Suppressor macrophage treated with lipopolysaccharide for 4 hours (primary cell): ENCODE measurements around the gene TMEM269.
"Not testable (repeated sequence)": the region's sequence is repeated elsewhere in the genome, so short reads cannot be mapped to it uniquely, and the experiment has no call there.

Experiments used
- DNase-seq: peaks from one replicate; pipeline ENCODE4 v3.0.0-alpha.2; 2020

The TMEM269 gene

DNA sequence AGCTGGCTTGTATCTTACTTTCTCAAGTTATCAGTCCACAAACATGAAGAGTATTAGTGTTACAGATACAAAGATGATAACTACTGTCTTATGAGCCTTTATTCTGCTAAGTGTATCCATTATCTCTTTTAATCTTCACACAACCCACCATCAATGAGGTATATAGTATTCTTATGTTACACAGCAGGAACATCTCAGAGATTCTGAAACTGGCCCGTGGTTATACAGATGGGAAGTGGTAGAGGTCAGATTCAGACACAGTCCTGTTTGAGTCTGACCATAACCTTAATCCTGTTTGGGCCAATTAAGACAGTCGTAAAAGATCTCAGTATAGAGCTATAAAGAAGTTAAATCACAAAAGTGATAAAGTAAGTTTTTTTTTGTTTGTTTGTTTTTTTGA is 5.1 kb upstream of the TMEM269 start:
- DNase-seq, result no peak

DNA sequence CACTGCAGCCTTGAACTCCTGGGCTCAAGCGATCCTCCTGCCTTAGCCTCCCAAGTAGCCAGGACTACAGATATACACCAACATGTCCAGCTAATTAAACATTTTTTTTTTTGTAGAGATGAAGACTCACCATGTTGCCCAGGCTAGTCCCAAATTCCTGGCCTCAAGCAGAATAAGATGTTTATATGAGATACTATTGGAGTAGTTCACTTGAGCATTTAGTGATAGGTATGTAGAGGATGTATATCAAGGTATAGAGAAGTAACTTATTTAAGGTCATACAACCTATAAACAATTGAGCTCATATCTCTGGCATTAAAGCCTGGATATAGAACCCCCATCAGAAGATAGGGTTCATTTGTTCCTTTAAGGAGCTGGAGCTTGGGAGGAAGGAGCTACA is 4.6 kb upstream of the TMEM269 start:
- no peak for DNase-seq

DNA sequence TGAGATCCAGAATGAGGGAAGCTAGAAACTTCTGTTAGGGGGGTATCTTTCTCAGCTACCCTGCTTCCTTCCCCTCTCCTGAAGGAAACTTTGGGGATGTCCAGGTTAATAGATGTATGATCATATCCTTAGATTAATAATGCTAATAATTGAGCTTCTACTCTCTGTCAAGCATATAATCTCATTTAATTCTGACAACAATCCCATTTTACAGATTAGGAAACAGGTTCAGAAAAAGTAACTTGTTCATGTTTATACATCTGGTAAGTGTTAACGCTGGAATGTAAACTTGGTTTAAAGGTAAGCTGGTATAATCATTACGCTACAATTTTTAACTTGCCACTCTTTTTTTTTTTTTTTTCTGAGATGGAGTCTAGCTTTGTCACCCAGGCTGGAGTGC is 1.7 kb upstream of the TMEM269 start:
- no peak for DNase-seq

DNA sequence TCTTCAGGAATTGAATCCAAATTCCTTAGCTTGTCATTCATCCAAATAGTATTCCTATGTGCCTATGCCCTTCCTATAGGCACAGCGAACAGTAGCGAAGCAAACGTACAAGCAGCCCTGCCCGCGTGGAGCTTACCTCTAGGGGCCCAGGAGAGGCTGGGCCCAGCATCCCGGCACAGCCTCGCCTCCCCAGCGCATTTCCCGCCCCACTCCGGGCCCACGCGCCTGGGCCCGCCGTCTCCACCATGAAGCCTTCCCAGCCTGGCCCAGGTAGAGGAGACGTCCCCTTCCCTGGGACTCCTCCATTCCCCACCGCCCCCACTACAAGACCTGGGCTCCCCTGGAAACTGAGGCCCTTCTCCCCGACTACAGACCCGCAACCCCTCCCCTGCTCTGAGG is 245 bp upstream of the TMEM269 start:
- DNase-seq, result no peak

DNA sequence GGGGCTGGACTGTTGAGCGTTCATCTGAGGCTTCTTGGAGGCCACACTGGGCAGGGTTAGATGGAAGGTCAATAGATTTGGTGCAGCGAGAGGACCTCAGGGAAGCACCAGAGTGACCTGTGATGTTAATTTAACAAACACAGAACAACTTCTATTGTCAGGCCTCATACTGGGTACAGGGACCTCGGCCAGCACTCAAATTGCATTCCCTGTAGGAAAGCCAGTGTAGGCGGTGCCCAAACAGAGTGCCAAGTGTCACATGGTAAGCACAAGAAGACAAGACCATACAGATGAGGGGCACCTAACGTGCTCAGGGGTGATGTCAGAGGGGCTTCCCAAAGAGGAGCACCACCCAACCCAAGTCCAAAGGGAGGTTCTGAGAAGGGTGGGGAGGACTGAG is 1.3 kb downstream of the TMEM269 start:
- DNase-seq, result no peak

DNA sequence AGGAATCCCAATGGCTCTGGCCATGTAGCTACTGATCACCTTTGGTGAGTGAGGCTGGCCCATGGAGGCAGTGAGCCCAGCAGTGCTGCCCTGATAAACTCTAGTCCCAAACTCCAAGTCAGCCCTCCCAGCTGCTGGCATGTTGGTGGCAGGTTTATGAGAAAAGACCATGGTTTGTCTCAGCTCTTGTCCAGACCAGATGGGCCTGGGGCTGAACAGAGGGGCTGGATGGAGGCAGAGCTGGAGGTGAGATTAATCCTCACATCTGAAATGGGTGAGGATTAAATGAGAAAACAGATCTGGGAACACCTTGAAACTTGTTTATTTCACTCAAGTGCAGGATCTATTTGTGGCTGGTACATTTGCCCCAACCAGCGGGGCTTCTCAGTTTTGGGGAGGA is 3.2 kb downstream of the TMEM269 start:
- no peak for DNase-seq

DNA sequence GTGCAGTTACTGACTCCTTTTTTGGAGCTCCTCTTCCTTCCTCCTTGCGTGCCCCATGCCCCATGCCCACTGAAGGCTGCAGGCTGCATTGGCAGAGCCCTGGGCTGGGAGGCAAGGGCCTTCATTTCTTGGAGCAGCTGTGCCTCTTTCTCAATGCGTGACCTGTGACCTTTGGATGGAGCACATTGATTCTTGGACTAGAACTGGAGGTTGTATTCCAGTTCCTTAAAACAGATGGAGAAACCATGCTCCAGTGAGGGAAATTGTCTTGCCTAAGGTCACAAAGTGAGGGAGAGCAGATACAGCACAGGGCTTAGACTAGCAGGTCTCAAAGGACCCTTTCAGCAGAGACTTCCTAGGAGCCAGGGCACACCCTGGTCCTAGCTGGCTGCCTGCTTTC is 9.0 kb downstream of the TMEM269 start:
- DNase-seq, result no peak

DNA sequence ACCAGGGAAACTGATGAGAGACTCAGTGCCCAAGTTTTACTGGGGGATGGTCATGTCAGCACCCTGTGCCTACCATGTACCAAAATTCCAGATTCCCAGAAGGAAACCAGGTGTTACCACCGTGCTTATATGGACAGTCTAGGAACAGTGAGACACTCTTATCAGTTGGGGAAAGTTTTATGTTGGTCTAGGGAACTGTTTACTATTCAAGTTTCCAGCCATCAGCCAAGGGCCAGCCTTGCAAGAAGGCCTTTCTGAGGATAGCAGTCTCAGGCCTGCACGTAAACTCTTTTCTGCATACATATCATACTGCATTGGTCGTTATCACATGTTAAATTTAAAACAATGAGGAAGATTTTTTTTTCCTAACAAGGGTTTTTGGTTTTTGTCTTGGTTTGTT is 12.6 kb downstream of the TMEM269 start:
- no peak for DNase-seq

DNA sequence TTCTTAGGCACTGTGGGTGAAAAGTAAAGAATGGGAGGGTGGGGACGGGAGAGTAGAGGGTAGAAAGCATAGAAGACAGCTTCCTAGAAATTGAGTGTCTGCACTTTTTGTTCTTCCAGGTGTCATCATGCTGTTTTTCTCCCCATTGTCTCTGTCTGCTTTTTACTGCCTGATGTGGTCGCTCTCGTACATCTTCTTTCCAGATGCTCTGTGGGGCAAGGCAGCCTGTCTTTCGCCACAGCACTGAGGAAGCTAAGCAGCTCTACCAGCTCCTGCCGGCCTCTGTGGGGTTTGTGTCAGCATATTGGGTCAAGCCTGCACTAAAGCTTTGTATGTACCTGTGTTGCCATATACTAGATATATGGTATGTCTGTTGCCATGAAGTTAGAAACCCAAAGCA is 13.2 kb downstream of the TMEM269 start:
- no peak for DNase-seq

DNA sequence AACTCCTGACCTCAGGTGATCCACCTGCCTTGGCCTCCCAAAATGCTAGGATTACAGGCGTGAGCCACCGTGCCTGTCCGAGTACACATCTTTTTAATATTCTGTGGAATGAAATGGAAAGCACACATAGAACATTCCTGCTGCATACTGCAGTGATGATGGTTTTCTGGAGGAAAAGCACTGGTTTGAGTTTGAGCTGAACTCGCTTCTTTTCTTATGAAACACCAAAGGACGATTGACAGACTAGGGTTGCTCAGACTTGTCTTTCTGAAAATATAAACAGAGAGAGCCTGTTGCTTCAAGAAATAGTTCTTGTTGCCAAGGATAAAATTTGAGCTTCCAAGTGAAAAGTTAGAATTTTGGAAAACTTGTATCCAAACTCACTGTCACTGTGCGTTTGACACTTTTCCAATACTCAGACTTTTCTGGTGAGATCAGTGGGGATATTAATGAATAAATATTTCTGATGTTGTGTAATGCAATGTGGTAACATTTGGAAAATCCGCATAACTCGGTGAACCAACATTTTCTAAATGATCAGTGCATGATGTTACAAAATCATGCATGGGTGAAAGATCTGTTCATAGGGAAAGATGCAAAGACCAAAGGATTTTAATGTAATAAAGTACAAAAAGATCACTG is 17.2 kb downstream of the TMEM269 start:
- no peak for DNase-seq

DNA sequence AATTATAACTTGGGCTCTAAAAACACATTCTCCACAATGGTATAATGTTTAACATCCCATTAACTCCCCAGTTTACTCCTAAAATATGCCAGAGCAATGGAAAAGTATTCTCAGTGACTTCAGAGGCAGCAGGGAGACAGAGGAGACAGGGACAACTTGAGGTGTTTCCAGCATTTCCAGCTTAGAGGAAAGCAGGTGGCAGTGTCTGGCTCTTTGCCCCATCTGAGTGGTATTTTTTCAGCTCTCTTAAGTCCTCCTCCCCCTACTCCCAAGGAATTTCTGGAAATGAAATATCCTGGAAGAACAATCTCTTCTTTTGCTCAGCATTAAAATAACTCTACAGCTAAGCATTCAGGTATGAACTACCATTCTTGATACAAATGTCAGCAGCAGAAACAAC is 21.4 kb downstream of the TMEM269 start:
- DNase-seq, result no peak

DNA sequence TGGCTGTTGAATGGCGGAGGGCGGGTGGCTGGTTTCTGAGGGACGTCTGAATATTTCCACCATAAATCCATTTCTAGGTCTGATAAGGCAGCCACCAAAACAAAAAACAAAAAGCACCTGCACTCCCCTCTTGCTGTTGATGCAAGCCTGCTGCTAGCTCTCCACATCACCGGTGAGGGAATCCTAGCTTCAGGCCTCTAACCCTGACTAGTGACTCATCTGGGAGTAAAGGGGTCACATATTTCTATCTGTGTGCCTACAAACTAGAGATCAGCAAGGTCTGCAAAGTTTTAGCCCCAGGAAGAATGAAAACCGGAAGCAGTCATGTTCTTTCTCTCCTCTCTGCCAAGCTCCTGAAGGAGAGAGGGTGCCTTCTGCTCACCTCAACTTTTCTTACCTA is 21.8 kb downstream of the TMEM269 start:
- DNase-seq, result no peak

DNA sequence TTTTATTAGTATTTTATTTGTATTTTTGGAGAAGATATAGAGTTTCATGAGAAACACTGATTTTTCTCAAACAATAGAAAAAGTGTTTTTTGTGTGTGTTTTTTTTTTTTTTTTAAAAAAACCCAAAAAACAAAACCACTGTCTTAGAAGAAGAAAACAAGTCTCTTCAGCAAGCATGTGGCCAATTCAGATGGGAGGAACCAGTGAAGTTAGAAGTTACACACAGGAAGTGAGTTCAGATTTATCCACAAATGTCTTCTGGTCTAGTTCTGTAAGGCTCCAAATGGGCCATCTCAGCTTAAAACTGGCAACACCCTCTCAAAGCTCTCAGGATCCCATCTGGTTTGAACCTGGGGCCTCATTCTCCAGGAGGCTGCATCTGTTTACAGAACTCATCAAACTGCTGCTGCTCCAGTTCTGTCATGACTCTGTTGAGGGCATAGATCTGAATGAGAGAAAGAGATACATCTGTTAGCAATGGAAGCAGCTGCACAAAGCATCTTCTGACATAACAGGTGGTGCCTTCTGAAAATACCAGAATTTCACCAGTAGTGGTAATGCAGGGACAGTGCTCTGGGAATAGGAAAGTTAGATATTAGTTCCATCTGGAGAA is 22.4 kb downstream of the TMEM269 start:
- no peak for DNase-seq

DNA sequence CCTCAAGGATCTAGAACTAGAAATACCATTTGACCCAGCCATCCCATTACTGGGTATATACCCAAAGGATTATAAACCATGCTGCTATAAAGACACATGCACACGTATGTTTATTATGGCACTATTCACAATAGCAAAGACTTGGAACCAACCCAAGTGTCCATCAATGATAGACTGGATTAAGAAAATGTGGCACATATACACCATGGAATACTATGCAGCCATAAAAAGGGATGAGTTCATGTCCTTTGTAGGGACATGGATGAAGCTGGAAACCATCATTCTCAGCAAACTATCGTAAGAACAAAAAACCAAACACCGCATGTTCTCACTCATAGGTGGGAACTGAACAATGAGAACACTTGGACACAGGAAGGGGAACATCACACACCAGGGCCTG is 30.0 kb downstream of the TMEM269 start:
- not testable (repeated sequence) for DNase-seq

DNA sequence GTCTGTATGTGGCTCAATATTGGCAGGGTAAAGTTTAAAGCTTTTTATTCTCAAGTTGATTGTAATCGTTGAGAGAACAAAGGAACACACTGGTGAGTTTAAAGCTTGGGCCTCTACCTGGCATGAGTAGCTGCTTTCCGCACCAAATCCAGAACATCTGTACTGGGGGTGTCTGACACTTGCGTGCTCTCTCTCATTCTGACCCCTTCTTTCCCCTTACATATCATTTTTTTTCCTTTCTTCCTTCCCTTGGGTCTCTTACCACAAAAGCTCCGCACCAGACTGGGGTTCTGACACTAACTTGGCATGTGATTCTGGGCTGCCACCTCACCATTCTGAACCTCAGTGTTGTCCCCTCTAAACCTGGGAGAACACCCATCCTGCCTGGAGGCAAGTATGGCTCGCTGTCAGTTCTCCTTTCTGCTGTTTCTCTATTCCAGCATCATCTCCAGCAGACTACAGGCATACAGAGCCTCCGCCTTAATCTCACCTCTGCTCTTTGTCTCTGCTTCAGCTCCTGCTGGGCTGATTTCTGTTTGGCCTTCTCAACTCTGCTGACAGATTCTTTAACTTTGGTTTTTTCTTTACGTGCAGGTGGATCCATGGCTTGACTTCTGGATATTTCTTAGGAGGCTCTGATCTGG is 31.3 kb downstream of the TMEM269 start:
- peak; percentile 5 for DNase-seq

DNA sequence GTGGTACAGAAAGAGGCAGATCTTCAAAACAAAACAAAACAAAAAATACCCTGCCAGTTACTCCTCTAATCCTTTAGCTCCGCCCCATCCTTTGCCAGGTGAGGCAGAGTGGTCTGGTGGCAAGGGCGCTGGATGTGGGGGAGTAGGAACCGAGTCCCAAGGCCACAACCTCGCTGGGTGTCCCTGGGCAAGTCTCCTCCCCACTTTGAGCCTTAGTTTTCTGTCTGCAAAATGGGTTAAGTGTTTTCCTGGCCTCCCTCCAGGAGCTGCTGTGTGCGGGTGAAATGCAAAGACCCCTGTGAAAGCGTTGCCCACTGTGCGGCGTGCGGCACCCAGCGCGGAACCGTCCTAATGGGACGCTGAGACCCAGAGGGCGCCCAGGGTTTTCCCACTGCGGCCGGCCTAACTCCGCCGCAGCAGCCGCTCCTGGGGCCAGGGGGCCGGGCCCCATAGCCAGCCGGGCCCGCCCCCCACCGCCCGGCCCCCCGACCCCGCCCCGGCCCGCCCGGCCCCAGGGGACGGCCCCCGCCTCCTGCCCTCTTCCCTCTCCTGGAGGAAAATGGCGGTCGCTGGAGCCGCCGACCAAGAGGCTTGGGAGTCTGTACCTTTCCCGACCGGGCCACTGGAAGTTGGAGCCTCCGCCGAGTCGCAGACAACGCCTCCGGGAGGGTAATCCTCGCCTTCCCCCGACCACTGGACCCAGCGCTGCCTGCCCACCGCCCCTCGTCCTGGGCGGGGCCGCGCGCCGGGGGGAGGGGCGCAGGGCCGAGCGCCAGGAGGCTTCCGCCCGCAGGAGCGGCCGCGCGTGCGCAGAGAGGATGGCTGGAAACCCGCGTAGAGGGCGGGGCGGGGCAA is 32.0 kb downstream of the TMEM269 start, which contains the start of the genes ERMAP and SVBP:
ERMAP (plus strand) TSS at position 538 of the 855 bp plus-strand sequence. CDS start 13,327 bp downstream, outside the sequence.
SVBP (minus strand) TSS at position 813 of the 855 bp plus-strand sequence. CDS start 853 bp downstream, outside the sequence.
- peak; percentile 98 for DNase-seq

DNA sequence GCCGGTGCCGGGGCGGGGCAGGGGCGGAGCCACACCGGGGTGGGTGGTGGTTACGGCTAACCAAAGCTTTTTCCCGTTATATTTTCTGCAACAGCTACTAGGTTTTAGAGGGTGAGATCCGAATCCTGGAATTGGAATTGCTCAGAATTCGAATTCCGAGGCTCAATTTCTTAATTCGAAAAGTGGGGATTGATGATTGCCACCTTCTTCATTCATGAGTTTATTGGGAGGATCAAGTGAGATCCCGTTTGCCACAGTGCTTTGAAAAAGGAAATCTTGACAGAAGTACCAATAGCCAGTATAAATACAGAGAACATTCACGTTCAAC is 32.6 kb downstream of the TMEM269 start:
- no peak for DNase-seq

DNA sequence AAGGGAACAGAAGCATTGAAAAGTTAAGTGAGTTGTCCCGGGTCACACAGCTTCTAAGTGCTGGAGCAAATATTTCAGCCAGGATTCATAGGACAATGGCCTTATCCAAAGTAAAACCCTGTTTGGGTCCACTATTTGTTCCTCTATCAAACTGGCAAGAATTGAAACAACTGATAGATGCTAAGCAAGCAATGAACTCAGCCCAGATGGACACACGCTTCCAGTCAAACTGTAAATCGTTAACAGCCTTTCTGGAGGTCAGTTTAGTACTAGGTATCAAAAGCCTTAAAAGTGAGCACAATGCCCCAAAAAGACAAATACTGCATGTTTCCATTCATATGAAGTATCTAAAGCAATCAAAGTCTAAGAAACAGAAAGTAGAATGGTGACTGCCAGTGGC is 33.2 kb downstream of the TMEM269 start:
- DNase-seq, result no peak

DNA sequence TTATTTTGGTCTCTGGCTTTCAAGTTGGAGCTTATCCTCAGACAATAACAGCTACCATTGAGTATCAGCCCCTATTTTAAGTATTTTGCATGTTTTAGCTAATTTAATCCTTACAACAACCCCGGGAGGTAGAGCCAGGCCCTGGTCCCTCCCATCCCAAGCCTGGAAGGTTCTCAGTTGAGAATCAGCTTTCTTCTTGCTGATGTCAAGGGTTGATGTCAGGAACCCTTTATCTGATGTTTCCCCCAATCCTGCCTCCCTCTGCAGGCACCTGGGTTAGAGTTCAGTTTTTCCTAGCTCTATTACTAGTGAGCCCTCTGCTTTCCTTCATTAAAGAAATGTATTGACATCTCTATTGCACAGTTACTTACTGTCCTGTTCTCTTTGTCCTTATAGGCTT is 36.0 kb downstream of the TMEM269 start:
- no peak for DNase-seq

DNA sequence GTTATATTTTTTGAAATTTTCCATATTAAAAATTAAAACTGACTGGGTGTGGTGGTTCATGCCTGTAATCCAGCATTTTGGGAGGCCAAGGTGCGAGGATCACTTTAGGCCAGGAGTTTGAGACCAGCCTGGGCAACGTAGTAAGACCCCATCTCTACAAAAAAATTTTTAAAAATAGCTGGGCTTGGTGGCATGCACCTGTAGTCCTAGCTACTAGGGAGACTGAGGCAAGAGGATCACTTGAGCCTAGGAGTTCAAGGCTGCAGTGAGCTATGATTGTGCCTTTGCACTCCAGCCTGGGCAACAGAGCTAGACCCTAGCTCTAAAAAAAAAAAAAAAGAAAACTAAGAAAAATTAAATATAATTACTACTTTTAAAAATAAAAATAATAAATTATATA is 36.9 kb downstream of the TMEM269 start:
- no peak for DNase-seq

DNA sequence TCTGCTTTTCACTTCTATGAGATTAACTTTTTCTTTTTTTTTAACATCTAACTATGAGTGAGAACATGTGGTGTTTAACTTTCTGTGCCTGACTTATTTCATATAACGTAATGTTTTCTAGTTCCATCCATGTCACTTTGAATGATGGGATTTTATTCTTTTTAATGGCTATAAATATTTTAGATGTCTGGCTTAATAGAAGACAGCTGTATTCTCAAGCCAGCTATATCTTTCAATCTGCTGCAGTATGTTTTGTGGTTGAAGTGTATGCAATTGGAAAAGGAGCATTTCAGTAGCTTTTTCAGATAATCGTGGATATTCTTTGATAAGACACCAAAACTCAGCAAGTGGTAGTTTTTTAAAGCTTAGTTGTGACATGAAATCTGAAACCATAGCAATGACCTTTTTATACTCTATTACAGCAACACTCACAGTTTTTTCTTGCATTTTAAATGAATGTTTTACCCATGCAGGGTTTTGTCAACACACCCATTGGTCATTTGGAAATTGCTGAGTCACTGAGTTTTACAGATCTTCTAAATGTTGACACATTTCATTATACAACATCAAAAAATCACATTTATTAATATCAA is 38.1 kb downstream of the TMEM269 start:
- peak; percentile 34 for DNase-seq

DNA sequence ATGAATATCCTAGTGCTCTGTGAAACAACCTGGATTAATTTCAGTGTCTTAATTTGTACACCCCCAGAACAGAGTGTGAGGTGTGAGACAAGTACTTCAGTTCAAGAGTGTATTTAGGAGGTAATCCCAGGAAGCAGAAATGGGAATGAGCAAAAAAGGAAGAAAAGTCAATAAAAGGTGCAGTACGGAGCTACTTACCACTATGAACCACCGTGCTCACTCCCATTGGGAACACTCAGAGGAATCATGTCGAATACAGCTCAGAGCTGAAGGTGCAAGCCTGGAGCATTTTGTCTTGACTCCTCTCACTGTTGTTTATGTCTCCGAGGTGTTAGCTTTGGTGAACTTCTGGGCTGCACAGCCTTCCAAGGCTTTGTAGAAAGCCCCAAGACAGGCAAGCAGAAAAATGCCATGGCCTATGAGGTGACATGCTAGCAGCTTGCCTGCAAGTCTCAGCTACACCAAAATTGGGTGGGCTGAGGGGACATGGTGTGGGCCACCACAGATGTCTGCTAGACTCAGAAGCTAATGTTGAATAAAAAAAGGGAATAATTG is 39.8 kb downstream of the TMEM269 start:
- no peak for DNase-seq
